ENCODE measurements around the gene S1PR1. TPM values are rescaled to one million over a fixed set of nuclear protein-coding genes. Genes with fewer than 3 reads are reported as not detected.
"Not testable (repeated sequence)": the region's sequence is repeated elsewhere in the genome, so short reads cannot be mapped to it uniquely, and the experiment has no call there.

The S1PR1 gene
- total RNA-seq (2014; rRNA removed; shearing (Covaris generic)): 0.03 TPM in 1 of 2 replicates, not detected in the other
- polyA plus RNA-seq (2015; cell fraction: cytosol; rRNA removed): 0.04 TPM in 1 of 2 replicates, not detected in the other
- polyA plus RNA-seq (2015; cell fraction: nucleus; rRNA removed): not detected in 2 replicates

DNA sequence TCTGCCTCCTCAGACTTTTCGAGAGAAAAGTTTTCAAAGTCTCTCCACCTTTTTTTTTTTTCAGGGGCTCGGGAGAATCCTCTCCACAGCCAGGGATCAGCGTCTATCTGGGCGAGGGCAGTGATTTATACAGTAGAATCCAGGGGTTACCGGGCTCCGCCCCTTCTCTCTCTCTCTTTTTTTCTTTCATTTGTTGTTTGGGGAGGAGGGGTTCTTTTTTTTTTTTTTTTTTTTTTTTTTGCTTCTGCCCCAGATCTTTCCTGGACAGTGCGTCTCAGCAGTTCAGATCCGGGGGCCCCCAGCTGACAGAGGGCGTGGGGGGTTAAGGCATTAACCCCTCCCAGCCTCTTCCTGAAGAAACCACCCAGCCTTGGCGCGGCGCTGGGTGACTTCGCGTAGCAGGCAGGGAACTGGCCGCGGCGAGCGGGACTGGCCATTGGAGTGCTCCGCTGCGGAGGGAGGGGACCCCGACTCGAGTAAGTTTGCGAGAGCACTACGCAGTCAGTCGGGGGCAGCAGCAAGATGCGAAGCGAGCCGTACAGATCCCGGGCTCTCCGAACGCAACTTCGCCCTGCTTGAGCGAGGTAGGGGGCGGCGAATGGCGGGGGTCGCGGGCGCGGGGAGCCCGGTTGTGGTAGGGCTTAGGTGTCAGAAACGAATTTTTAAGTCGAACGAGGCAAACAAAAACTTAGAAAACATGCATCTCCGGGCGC, at the start of gene S1PR1:
Gene S1PR1 (plus strand): TSS at position 504 of the 713 bp plus-strand sequence. CDS start 1,966 bp downstream, outside the sequence.
- no peak for DNase-seq (ENCODE audit: low read depth, low spot score)
- in situ Hi-C loops (cut with HindIII; ENCODE audit: low pct_unique_long_range_greater_than_20kb, low sequenced_read_pairs): no loop called here

DNA sequence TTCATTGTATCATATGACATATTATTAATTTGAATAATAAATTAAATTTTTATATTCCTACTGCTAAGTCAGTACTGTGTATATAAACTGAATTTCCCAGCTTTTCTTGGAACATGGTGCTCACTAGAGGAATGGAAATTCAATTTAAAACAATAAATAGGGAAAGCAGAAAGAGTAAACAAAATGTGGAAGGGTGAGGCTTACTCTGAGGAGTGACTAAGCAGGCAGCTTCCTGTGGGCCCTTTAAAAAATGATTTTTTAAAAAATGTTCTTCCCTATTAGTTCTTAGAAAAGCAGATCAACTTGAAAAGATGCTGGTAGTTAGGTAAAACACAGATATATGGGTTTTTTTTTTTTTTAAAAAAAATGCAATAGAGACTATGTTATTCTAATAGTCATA, 49.5 kb upstream of the S1PR1 start:
- no peak for DNase-seq (ENCODE audit: low read depth, low spot score)
- in situ Hi-C loops (cut with HindIII; ENCODE audit: low pct_unique_long_range_greater_than_20kb, low sequenced_read_pairs): no loop called here

DNA sequence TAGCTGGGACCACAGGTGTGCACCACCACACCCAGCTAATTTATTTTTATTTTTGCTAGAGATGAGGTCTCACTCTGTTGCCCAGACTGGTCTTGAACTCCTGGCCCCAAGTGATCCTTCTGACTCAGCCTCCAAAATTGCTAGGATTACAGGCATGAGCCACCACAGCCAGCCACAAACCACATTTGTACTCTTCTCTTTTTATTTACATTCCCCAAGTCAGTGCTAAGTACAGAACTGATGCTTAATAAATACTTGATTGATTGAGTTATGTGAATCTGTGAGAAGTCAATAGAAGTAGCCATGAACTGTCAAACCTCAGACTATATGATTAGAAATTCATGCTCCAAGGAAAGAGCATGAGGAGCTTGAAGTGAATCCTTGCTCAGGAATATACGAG, 48.5 kb upstream of the S1PR1 start:
- DNase-seq (ENCODE audit: low read depth, low spot score): no peak
- in situ Hi-C loops (cut with HindIII; ENCODE audit: low pct_unique_long_range_greater_than_20kb, low sequenced_read_pairs): no loop called here

DNA sequence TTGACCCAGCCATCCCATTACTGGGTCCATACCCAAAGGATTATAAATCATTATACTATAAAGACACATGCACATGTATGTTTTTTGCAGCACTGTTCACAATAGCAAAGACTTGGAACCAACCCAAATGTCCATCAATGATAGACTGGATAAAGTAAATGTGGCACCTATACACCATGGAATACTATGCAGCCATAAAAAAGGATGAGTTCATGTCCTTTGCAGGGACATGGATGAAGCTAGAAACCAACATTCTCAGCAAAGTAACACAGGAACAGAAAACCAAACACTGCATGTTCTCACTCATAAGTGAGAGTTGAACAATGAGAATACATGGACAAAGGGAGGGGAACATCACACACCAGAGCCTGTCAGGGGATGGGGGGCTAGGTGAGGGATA, 47.9 kb upstream of the S1PR1 start:
- DNase-seq (ENCODE audit: low read depth, low spot score); in situ Hi-C loops (cut with HindIII; ENCODE audit: low pct_unique_long_range_greater_than_20kb, low sequenced_read_pairs): not testable (repeated sequence)

DNA sequence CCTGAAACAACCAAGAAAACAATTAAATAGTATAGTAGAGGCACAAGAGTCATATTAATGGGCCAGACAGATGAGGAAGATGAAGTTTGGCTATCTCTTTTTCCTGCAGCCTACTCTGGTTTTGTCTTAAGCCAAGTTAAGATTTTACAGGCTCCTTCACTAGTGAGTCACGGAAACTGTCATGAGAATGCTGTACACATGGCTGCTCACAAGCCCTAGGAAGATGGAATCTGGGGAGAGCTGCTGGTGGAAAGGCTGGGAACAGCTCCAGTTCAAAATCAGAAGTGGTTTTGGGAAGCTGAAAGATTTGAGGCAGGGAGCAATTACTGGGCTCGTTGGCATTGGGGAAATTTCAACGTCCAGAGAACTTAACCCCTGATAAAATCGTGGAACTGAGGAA, 46.4 kb upstream of the S1PR1 start:
- no peak for DNase-seq (ENCODE audit: low read depth, low spot score)
- in situ Hi-C loops (cut with HindIII; ENCODE audit: low pct_unique_long_range_greater_than_20kb, low sequenced_read_pairs): no loop called here

DNA sequence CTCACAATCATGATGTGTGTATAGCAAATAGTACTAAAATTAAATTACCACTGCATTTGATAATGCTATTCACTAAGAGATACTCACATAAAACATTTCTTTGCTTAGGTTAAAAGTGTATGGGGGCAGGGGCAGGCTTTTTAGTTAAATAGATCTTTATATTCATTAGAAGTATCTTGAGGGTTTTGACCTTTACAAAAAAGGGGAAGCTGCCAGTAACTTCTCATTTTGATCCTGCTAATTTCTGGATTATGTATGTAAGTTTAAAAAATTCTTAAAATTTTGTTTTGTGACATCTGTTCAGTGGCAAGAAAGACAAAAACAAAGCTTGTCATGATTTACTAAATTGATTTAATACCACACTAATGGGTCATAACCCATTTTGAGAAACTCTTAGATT, 45.8 kb upstream of the S1PR1 start:
- DNase-seq (ENCODE audit: low read depth, low spot score): no peak
- in situ Hi-C loops (cut with HindIII; ENCODE audit: low pct_unique_long_range_greater_than_20kb, low sequenced_read_pairs): no loop called here

DNA sequence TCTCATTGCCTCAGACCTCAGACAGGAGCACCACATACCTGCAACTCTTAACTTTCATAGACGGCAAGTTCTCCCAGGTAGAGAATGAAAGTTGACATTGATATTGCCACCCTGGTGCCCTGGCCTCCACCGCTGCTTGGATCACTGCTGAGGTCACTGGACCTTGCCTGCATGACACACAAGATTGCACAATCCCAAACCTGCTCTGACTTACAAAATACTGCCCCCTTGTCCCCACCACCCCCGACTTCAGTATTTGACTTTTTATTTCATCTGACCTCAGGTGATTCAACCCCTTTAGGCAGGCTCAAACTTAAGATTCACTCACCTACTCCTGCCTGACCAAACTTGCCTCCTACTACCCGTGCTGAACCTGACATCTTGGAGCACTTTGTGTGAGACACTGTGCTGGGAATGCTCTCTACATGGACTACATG, 43.1 kb upstream of the S1PR1 start:
- in situ Hi-C loops (cut with HindIII; ENCODE audit: low pct_unique_long_range_greater_than_20kb, low sequenced_read_pairs): no loop called here
- no peak for DNase-seq (ENCODE audit: low read depth, low spot score)

DNA sequence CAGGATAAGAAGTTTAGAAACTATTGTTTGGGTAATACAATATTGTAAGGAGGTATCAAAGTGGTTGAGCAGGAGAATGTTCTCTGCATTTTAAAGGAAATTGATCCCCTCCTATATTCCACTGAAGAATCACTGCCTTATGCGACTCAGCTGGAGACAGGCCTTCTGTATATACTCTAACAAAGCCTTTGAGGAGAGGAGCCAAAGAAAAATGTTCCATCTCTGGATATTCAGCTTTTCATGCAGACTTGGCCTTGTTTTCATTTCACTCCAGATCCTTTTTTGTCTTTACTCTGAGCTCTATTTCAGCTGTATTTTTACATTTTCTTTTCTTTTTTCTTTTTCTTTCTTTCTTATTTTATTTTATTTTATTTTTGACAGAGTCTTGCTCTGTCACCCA, 42.1 kb upstream of the S1PR1 start:
- no peak for DNase-seq (ENCODE audit: low read depth, low spot score)

DNA sequence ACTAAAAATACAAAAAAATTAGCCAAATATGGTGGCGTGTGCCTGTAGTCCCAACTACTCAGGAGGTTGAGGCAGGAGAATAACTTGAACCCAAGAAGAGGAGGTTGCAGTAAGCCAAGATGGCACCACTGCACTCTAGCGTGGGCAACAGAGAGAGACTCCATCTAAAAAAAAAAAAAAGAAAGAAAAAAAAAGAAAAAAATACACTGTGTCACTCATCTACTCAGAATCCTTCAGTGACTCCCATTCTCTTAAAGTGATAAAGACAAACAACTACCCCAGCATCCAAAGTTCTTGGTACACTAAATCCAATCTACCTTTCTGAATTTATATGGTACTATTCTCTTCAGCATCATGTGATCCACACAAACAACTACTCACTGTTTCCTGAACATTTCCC, 40.2 kb upstream of the S1PR1 start:
- in situ Hi-C loops (cut with HindIII; ENCODE audit: low pct_unique_long_range_greater_than_20kb, low sequenced_read_pairs): no loop called here
- no peak for DNase-seq (ENCODE audit: low read depth, low spot score)

More for the DNA sequence above, 42.1 kb upstream of the S1PR1 start:
- in situ Hi-C loops (cut with HindIII; ENCODE audit: low pct_unique_long_range_greater_than_20kb, low sequenced_read_pairs): no loop called here

DNA sequence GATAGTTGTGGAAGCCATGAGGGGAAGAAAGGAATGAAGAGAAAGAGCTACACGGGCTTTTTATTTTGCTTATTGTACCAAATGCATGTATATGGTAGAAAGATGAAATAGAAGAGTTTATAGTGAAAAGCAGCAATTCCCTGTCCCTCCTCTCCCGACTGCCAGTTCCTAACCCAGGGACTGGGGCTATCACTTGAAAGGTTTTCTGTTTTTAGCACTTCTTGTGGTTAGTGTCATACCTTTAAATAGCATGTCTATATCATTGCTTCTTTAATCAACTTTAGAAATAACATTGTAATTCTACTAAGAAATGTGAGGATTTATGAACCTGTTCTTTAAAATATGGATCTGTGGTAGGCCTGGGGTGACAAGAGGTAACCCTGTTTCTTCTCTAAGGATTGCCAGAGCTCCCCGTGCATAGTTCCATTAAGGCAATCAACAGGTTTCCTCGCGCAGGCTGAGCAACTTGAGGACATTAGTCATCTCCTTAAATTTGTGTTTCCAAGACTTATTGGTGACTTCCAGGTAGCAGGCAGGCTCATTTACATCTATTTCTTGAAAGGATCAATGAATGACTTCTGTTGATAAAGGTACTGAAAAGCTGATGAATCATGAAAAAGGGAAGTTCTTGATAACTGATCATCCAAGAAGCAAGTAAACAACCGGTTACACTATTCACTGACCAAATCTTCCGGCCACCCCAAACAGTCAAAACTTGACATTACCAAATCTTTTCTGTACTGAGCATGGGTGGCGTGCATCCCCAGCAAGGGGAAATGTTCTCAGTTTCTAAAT, 37.8 kb upstream of the S1PR1 start:
- no peak for DNase-seq (ENCODE audit: low read depth, low spot score)
- in situ Hi-C loops (cut with HindIII; ENCODE audit: low pct_unique_long_range_greater_than_20kb, low sequenced_read_pairs): no loop called here

DNA sequence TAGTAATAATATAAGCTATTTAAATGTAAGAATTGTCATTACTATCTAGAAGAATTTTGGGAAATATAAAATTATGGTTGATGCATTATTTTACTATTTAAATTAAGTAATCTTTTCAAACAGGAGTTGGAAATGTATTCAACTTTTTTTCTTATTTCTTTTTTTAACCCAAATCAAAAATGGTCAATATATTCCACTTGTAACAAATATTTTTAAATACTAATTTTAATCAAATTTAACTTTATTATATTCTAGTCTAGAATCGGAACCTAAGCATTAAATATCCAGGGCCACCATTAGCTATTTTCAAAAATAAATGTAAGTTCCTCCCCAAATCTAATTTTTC, 37.2 kb upstream of the S1PR1 start:
- in situ Hi-C loops (cut with HindIII; ENCODE audit: low pct_unique_long_range_greater_than_20kb, low sequenced_read_pairs): no loop called here
- DNase-seq (ENCODE audit: low read depth, low spot score): no peak

DNA sequence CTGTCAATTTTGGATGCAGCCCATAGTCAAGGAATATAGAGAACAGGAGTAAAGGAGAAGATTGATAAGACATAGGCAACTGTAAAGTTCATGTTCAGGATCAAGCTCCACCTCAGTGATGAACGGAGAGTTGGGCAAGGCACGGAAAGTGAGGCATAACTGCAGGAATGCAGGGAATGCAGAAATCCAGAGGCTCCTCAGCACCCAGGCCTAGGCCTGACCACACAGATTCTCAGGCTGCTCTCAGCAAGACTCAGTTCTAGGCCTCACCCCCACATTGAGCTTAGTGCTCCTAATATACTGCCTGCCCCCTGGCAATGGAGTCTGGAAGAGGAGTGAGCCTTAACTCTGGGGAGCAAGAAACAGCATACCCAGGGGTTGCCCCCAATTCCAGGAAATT, 36.3 kb upstream of the S1PR1 start:
- in situ Hi-C loops (cut with HindIII; ENCODE audit: low pct_unique_long_range_greater_than_20kb, low sequenced_read_pairs): no loop called here
- no peak for DNase-seq (ENCODE audit: low read depth, low spot score)

DNA sequence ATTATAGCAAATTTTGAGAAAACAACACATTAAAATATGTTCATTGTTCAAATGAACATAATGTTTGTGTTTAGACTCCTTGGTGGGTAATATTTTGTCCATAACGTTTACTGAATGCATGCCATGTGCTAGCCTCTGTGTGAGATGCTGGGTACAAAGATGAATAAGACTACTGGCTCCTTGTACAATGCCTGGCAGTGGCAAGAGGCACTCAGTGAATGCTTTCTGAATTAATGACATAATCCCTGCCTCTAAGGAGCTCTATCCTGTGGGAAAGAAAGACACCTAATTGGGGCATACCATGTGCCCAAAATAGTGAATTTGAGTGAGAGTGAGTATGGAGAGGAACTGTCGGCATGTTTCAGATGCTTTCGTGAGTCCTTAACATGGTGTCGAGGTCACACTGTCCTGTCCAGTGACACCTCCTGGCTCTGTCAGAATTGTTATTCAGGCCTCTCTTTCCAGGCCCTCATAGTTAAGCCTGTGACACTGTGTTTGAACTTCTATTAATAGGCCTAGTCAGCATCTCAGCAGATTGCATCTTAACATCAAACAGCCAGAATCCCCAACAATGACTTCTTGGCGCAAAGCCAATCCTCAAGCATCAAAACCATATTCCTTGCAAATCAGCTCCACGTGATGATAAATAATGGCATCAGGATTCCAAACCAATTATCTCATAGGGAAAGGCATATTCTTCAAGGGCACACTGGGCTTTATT, 32.8 kb upstream of the S1PR1 start:
- no peak for DNase-seq (ENCODE audit: low read depth, low spot score)
- in situ Hi-C loops (cut with HindIII; ENCODE audit: low pct_unique_long_range_greater_than_20kb, low sequenced_read_pairs): no loop called here

DNA sequence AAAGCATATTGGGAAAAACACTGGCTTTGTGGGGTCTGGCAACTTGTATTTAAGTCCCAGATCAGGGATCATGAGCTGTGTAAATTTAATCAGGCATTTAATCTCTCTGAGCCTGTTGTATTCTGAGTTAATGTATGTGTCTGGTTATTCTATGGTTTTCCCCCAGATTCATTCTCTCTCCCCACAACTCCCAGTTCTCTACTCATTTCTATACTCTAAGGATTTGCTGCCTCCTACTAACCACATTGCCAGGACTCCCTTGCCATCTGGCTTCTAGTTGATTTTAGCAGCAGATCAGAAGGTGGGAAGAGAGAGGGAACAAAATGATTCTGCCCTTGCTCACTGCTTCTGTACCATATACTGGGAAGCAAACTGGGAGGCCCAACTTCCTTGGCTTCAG, 31.4 kb upstream of the S1PR1 start:
- DNase-seq (ENCODE audit: low read depth, low spot score): no peak
- in situ Hi-C loops (cut with HindIII; ENCODE audit: low pct_unique_long_range_greater_than_20kb, low sequenced_read_pairs): no loop called here

DNA sequence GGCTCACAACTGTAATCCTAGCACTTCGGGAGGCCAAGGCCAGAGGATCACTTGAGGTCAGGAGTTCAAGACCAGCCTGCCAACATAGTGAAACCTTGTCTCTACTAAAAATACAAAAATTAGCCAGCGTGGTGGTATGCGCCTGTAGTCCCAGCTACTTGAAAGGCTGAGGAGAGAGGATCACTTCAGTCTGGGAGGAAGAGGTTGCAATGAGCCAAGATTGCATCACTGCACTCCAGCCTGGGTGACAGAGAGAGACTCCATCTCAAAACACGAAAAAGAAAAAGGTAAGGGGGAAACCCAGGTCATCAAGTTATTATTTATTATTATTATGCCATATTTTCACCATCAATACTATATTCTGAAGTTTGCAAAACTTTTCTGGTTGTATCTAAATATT, 30.7 kb upstream of the S1PR1 start:
- DNase-seq (ENCODE audit: low read depth, low spot score); in situ Hi-C loops (cut with HindIII; ENCODE audit: low pct_unique_long_range_greater_than_20kb, low sequenced_read_pairs): not testable (repeated sequence)

DNA sequence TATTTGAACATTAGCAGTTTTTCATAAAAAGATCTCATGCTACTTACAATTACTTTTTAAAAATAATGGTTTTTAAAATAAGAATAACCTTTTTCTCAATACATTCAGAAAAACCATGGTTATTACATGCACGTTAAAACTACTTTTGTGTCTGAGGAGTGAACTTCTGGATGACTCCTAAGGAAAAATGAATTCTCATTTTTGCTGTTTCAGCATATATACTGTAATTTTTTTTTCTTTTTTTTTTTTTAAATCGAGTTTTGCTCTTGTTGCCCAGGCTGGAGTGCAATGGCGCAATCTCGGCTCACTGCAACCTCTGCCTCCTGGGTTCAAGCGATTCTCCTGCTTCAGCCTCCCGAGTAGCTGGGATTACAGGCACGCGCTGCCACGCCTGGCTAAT, 29.5 kb upstream of the S1PR1 start:
- in situ Hi-C loops (cut with HindIII; ENCODE audit: low pct_unique_long_range_greater_than_20kb, low sequenced_read_pairs); DNase-seq (ENCODE audit: low read depth, low spot score): not testable (repeated sequence)

DNA sequence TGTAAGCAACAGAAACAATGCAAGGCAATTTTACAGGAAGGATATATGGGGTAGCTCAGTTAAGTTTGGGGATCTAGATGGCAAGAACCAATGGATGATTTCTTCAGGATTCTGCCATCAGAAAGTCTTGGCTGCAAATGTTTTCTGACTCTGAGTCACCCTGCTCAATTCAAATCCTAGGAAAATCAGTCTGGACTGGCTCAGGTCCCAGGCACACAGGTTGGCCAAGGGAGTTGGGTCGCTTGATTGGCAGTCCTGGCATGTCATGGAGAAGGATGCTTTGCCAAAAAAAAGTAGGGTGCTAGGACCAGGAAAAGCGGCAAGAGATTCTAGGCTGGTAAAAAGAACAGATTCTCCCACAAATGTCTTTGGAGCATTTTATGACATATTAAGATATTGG, 28.9 kb upstream of the S1PR1 start:
- in situ Hi-C loops (cut with HindIII; ENCODE audit: low pct_unique_long_range_greater_than_20kb, low sequenced_read_pairs): no loop called here
- no peak for DNase-seq (ENCODE audit: low read depth, low spot score)

DNA sequence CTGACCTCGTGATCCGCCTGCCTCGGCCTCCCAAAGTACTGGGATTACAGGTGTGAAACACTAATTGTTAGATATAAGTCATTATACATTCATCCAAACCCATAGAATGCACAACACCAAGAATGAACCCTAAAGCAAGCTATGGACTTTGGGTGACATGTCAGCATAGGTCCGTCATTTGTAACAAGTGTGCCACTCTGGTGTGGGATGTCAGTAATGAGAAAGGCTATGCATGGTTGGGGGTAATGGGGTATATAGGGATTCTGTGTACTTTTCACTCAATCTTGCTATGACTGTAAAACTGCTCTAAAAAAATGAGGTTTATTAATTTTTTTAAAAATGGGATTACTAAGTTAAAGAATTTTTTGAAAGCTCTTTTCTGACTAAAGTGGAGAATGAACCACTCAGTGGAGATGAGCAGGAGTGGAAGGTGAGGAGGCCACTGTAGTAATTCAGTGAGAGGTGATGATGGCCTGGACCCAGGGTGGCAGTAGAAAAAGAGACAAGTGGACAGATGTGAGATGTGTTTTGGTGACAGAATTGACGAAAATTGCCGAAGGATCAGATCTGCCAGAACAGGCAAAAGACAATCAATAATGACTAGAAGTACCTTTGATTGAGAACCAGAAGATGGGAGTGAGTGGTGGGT, 21.3 kb upstream of the S1PR1 start:
- DNase-seq (ENCODE audit: low read depth, low spot score): no peak
- in situ Hi-C loops (cut with HindIII; ENCODE audit: low pct_unique_long_range_greater_than_20kb, low sequenced_read_pairs): no loop called here

Measured in SK-MEL-5 (cell line).